Head of caudate nucleus (tissue), 42 donors: ENCODE measurements around the gene SPEM2.

ENCODE experiments used
- DNase-seq, 42 donors: peaks; one replicate each; pipeline versions ENCODE4 v3.0.0 to v3.0.0-alpha.2; 2020 to 2021; ENCODE audit warnings: mixed read lengths in 7 of 42
- intact Hi-C: fragments of 100-400 bp; cut with DNase I; formaldehyde crosslinking; loops from one replicate; pipeline ENCODE4 v1.15.0; 2022

SPEM2 gene

GRCh38 chr17:7437369-7437863 lies 12.0 kb downstream of the SPEM2 start:
- intact Hi-C loops = loop anchor here (2.0 to 10.0 kb wide), 3 partner anchors 40 to 123 kb away; partner anchors contain the start of genes KCTD11, SENP3, TMEM95 and ZBTB4

DNA sequence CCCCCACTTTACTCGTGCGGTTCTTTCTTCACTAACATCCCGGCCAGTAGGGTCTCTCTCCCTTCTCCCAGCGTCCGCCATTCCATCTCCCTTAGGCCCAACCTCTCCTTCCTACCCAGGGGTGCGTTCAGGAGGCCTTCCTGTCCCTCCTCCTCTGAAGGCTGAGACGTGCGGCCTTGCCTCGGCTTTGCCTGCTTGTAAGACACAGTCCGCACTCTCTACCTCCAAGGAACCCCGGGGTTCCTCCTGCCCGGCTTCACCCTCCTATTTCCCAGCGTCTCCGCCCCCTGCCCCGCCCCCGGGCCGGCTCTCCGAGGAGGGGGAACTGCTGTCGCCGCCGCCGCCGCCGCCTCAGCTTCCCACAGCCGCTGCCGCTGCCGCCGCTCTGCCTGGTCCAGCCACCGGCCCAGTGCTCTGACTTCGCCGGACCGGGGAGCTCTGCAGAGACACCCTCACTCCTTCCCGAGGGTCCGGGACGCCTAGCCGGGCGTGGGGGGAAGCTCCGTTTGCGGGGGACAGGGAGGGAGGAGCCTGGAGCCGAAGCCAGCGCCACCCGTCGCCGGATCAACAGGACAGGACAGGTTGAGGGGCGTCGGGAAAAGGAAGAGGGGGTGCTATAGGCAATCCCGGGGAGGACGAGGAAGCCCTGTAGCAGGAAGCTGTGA lies 12.7 kb downstream of the SPEM2 start:
- intact Hi-C loops = loop anchor here (2.0 to 10.0 kb wide), 3 partner anchors 39 to 123 kb away; partner anchors contain the start of genes KCTD11, SENP3, TMEM95 and ZBTB4
- DNase-seq = peak in 40 of 42 donors; percentile 42 to 84 (median 68)

More at GRCh38 chr17:7437369-7437863, 12.0 kb downstream of the SPEM2 start:
- no peak for DNase-seq

DNA sequence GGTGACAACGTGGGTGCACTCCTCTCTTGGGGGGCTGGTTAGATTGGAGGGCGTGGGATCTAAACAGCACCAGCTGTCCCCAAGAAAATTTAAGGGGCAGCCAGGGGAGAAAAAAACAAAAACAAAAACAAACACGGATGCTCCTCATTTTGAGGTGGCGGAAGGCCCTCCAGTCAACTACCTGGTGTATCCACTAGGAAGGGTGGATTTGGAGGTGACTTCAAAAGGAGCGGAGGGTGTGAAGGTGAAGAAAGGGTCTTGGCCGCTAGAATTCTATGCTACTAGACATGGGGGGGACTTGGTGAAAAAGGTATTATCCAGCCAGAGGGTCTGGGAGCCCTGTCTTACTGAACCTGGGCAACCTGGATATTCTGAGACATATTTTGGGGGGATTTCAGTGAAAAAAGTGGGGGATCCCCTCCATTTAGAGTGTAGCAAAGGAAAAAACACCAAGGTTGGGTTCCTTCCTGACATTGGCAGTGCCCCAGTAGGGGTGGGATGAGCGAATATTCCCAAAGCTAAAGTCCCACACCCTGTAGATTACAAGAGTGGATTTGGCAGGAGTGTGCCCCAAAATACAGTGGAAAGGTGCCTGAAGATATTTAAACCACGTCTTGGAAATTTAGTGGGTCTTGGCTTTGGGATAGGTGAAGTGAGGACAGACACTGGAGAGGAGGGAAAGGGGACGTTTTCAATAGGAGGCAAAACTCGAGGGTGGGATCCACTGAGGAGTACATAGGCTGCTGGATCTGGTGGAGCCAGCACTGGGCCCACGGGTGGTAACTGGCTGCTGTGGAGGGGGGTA lies 13.4 kb downstream of the SPEM2 start:
- intact Hi-C loops = loop anchor here (5.0 to 10.0 kb wide), 2 partner anchors 38 to 84 kb away; partner anchors contain the start of genes KCTD11, TMEM95 and ZBTB4
- DNase-seq = no peak

DNA sequence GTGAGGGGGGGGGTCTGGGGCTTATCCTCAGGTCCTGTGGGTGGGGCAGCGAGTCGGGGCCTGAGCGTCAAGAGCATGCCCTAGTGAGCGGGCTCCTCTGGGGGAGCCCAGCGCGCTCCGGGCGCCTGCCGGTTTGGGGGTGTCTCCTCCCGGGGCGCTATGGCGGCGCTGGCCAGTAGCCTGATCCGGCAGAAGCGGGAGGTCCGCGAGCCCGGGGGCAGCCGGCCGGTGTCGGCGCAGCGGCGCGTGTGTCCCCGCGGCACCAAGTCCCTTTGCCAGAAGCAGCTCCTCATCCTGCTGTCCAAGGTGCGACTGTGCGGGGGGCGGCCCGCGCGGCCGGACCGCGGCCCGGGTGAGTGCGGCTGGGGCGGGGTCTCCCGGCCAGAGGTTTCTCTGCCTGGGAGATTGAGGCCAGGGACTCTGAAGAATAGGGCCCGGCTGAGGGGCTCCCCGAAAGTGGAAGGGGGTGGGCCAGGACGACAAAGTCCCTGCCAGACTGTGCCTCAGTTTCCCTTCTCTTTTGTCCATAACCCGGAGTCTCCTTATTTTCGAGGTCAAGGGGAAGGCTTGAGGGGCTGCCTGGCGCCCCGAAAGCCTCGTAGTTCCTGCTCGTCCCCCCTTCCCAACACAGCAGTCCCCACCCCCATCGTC lies 14.2 kb downstream of the SPEM2 start, which contains the start of gene FGF11:
Gene FGF11 (plus strand): TSS at position 51 of the 651 bp plus-strand sequence. CDS start 109 bp downstream, at position 160.
- DNase-seq = no peak
- intact Hi-C loops = loop anchor here (5.0 to 10.0 kb wide), 2 partner anchors 38 to 85 kb away; partner anchors contain the start of genes KCTD11, TMEM95 and ZBTB4

DNA sequence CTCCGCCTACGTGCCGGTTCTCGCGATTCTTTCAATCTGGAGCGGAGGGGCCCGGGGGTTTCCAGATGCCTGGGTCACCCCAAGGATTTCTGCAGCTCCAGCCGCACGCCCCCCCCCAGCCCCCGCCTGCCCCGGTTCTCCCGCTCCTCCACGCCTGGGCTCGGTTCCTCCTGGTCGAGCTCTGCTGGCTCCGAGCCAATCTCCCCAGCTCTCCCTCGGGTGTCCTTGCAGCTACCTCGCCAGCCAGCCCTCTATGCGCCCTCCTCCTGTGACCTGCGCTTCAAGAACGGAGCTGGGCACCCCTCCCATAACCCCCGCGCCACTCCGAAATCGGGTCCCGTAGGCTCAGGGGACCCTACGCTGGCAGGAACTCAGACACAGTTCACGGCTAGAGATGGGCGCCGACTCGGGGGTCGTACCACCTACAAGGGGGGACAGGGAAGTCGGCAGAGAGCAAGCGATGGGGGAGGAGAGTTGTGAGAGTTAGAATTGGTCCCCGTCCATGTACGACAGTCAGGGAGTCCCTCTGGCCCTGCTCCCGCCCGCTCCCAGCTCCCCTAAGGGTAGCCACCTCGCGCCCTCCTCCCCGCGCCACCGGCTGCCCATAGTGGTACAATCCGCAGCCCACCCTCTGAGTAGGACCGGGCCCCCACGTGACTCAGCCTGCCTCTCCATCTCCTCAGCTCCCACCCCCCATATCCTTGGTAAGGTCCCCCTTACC lies 14.9 kb downstream of the SPEM2 start:
- intact Hi-C loops = no loop called here
- DNase-seq = peak in 13 of 42 donors; percentile 13 to 64 (median 42)

DNA sequence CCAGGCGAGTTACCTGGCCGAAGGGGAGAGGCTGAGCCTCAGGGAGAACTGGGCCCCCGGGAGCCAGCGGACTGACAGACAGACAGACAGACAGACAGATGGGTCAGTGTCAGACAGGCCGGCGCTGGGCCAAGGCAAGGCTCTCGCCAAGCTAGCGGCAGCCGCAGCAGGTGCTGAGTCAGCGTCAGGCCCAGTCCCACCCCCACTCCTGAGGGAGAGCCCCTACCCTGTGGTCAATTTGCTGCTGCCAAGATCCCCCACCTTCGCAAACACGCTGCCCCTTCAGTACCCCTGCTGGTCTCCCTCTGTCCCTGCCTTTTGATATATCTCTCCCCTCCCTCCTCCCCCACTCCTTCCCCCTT lies 15.4 kb downstream of the SPEM2 start:
- intact Hi-C loops = no loop called here
- peak in 10 of 42 donors; percentile 18 to 72 (median 48) for DNase-seq

DNA sequence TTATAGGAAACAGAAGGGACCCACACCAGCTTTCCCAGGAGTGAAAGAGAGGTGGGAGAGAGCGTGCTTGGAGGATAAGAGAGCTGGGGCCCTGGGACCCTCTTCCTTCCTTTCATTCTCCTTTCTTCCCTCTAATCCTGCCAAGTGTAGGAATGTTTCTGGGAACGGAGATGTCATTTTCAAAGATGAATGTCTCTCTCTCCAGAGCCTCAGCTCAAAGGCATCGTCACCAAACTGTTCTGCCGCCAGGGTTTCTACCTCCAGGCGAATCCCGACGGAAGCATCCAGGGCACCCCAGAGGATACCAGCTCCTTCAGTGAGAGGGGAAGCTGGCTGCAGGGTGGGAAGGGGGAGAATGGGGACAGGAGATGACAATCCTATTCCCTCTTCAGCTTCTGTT lies 15.8 kb downstream of the SPEM2 start:
- DNase-seq = no peak
- intact Hi-C loops = no loop called here

DNA sequence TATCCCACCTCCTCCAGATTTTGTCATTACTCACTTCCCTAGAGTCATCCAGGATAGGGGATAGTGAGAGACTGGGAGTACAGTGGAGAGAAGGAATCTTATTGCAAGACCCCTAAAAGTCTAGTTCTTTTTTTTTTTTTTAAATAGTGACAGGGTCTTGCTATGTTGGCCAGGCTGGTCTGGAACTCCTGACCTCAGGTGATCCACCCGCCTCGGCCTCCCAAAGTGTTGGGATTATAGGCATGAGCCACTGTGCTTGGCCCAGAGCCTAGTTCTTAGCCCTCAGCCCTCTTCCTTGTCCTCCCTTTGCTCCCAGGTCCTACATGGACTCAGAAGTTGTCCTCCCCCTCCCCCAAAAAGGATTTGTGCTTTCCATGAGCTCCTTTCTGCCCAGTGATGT lies 16.7 kb downstream of the SPEM2 start:
- intact Hi-C loops = no loop called here
- DNase-seq = no peak

GRCh38 chr17:7443499-7444485 lies 18.4 kb downstream of the SPEM2 start:
- intact Hi-C loops = no loop called here
- DNase-seq = no peak

DNA sequence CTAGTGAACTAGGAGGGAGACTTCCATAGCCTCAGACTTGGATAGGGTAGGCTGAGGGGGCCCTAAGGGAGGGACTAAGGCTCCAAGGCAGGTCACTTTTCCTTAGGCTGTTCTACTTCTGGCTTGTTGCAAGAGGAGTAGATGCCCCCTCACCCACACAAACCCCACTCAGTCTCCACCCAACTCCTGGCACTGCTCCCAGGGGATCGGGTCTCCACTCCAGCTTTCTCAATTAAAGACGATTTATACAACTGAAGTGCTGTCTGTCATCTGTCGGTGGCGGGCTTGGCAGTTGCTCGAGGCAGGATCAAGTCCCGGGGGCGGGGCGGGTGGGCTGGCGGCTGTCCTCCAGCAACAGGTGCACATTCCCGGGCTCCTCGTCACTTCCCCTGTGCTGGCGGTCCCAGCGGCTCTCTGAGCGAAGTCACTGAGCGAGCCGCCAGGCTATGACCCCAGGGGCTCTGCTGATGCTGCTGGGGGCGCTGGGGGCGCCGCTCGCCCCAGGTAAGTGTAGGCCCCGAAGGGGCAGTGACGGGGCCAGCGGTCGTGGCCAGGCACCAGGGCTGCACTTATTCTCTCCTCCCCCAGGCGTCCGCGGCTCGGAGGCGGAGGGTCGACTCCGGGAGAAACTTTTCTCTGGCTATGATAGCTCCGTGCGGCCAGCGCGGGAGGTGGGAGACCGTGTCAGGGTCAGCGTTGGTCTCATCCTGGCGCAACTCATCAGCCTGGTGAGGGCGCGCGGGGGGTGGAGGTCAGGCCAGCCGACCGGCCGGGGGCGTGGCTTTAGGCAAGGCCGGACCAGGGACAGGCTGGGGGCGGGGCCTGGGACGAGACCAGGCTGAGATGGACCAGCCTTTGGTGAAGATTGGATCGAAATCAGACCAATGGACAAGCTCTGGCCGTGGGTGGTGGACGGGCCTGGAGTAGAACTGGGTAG lies 19.5 kb downstream of the SPEM2 start, which contains the start of gene CHRNB1:
Gene CHRNB1 (plus strand): TSS at position 380 of the 937 bp plus-strand sequence. CDS start 67 bp downstream, at position 447.
- intact Hi-C loops = no loop called here
- DNase-seq = peak; percentile 64 to 93 (median 83)

GRCh38 chr17:7445619-7445968 lies 20.2 kb downstream of the SPEM2 start:
- intact Hi-C loops = no loop called here
- no peak for DNase-seq

GRCh38 chr17:7448461-7448860 lies 23.0 kb downstream of the SPEM2 start:
- DNase-seq = no peak
- intact Hi-C loops = no loop called here

DNA sequence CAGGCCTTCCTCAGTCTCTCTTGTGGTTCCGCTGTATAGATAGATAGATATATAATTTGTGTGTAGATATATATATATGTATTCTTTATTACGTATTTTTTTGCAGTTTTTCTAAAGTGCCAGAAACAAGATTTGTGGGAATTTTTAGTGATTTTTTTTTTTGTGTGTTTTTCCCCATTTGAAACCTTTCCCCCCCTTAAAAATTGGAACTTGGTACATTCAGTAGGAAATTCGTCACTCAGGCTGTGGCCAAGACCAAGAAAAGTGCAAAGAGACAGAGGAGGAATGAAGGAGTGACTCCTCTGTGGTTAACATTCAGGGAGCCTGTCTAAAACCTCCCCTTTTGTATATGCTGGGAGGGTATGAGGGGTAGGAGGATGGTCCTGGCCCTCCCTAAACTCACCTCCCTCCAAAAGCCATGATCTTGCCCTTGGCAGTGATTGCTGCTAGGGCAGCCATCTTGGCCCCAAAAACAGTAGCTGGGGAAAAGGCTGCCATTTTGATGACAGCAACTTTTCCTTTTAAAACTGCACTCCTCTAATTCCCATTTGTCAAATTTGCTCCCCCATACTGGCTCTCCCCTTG lies 34.6 kb downstream of the SPEM2 start:
- DNase-seq = no peak
- intact Hi-C loops = no loop called here

- intact Hi-C loops = no loop called here
- no peak for DNase-seq
Observed at GRCh38 chr17:7460850-7461660, 35.6 kb downstream of the SPEM2 start.
